Activated naive CD8-positive, alpha-beta T cell treated with anti-CD3 and anti-CD28 coated beads, Interleukin-2, amount 10 ng/mL, durations not matched to agents 7 days and 5 days (primary cell): ENCODE data around the gene RHBDF2. TPM values are rescaled to one million over a fixed set of nuclear protein-coding genes. Genes with fewer than 3 reads are reported as not detected.

Experiments used
- ATAC-seq: fragments of 150-1000 bp; cut with Tn5 transposase; one replicate; pipeline ENCODE4 v1.10.0; 2021; ENCODE audit warnings: low read depth, moderate library complexity
- POLR2A ChIA-PET: fragments of 350-600 bp; sonication (Branson Sonifier 250); formaldehyde crosslinking; loops from one replicate; lab custom pipeline; 2021; ENCODE audit warnings: antibody characterized with exemption; lab: Charles Lee
- DNase-seq: peaks from one replicate; pipeline ENCODE4 v3.0.0; 2021
- H3K27ac Mint-ChIP-seq: one replicate; pipeline ENCODE4 v1.8.0; 2022; ENCODE audit warnings: mild to moderate bottlenecking, mixed read lengths
- H3K27me3 Mint-ChIP-seq: one replicate; pipeline ENCODE4 v1.8.0; 2022; ENCODE audit warnings: mild to moderate bottlenecking, moderate library complexity, mixed read lengths
- H3K36me3 Mint-ChIP-seq: one replicate; pipeline ENCODE4 v1.8.0; 2021; ENCODE audit warnings: mild to moderate bottlenecking, mixed read lengths
- H3K4me1 Mint-ChIP-seq: one replicate; pipeline ENCODE4 v1.8.0; 2021; ENCODE audit warnings: mixed read lengths
- H3K4me3 Mint-ChIP-seq: one replicate; pipeline ENCODE4 v1.8.0; 2022; ENCODE audit warnings: mild to moderate bottlenecking, moderate library complexity, mixed read lengths
- H3K9me3 Mint-ChIP-seq: one replicate; pipeline ENCODE4 v1.8.0; 2021; ENCODE audit warnings: mixed read lengths
- total RNA-seq, 2 experiments: library from RNA; stranded (reverse); gene quantifications; one replicate each; pipeline ENCODE4 v1.2.3, GENCODE V29; 2021

Gene RHBDF2
- total RNA-seq, 2 experiments from 2014 or later, result 65.1 to 67.2 TPM

- Mint-ChIP-seq H3K27ac (peak overlapping the region; percentile 71), H3K9me3 (no peaks in the 10 kb centered on the region), H3K4me3 (peak overlapping the region; percentile 60), H3K4me1 (peaks cover 40% of the 10 kb centered on the region), H3K27me3 (no peaks in the 10 kb centered on the region), H3K36me3 (no peaks in the 10 kb centered on the region)
- ATAC-seq (no peak), DNase-seq (no peak)
- POLR2A ChIA-PET, result interaction anchor here (0.7 to 2.3 kb wide), 4 partner anchors 7 to 147 kb away, joined by 3 to 11 read pairs (median 6); no protein-coding TSS in a partner anchor
Observed at GRCh38 chr17:76497979-76498875, 3.0 kb downstream of the RHBDF2 start.

GRCh38 chr17:76497699-76497978 lies 3.6 kb downstream of the RHBDF2 start:
- Mint-ChIP-seq H3K9me3 (no peaks in the 10 kb centered on the region), H3K4me3 (no peak overlapping the region), H3K36me3 (no peaks in the 10 kb centered on the region), H3K4me1 (peaks cover 46% of the 10 kb centered on the region), H3K27me3 (no peaks in the 10 kb centered on the region), H3K27ac (peak overlapping the region; percentile 30)
- POLR2A ChIA-PET, result interaction anchor here (0.7 to 1.1 kb wide), 2 partner anchors 8 to 147 kb away, joined by 3 to 5 read pairs; no protein-coding TSS in a partner anchor
- ATAC-seq, result no peak
- DNase-seq, result no peak

GRCh38 chr17:76496464-76496863 lies 4.8 kb downstream of the RHBDF2 start:
- ATAC-seq, result no peak
- Mint-ChIP-seq H3K4me1 (peaks cover 47% of the 10 kb centered on the region), H3K4me3 (no peak overlapping the region), H3K27ac (peak overlapping the region; percentile 34), H3K27me3 (no peaks in the 10 kb centered on the region), H3K36me3 (no peaks in the 10 kb centered on the region), H3K9me3 (no peaks in the 10 kb centered on the region)
- DNase-seq, result no peak
- POLR2A ChIA-PET, result no interaction called here

- Mint-ChIP-seq H3K27ac (peak overlapping the region; percentile 30), H3K36me3 (no peaks in the 10 kb centered on the region), H3K4me1 (peaks cover 49% of the 10 kb centered on the region), H3K9me3 (no peaks in the 10 kb centered on the region), H3K27me3 (no peaks in the 10 kb centered on the region), H3K4me3 (no peak overlapping the region)
- ATAC-seq (no peak), DNase-seq (no peak)
- POLR2A ChIA-PET, result no interaction called here
Observed at GRCh38 chr17:76495663-76496400, 5.4 kb downstream of the RHBDF2 start.

GRCh38 chr17:76493505-76494167 lies 7.6 kb downstream of the RHBDF2 start:
- peak; percentile 63 for DNase-seq
- peaks cover 2% of the 10 kb centered on the region for H3K36me3 Mint-ChIP-seq
- POLR2A ChIA-PET, result interaction anchor here (0.6 to 4.9 kb wide), 9 partner anchors 9 to 1755 kb away, joined by 3 to 35 read pairs (median 3); partner anchors contain the start of gene RHBDF2

GRCh38 chr17:76492989-76493501 lies 8.2 kb downstream of the RHBDF2 start:
- DNase-seq, result peak; percentile 61
- no peaks in the 10 kb centered on the region for H3K9me3 Mint-ChIP-seq
- ATAC-seq, result peak; percentile 59
- peak overlapping the region; percentile 86 for H3K4me3 Mint-ChIP-seq
- POLR2A ChIA-PET, result interaction anchor here (0.6 to 4.9 kb wide), 12 partner anchors 9 to 1755 kb away, joined by 3 to 35 read pairs (median 4); partner anchors contain the start of genes PRPSAP1 and RHBDF2
- H3K4me1 Mint-ChIP-seq, result peaks cover 40% of the 10 kb centered on the region
- no peaks in the 10 kb centered on the region for H3K27me3 Mint-ChIP-seq
- H3K27ac Mint-ChIP-seq, result peak overlapping the region; percentile 98
- H3K36me3 Mint-ChIP-seq, result peaks cover 2% of the 10 kb centered on the region

More at GRCh38 chr17:76493505-76494167, 7.6 kb downstream of the RHBDF2 start:
- Mint-ChIP-seq H3K9me3 (no peaks in the 10 kb centered on the region), H3K4me3 (peak overlapping the region; percentile 86), H3K27me3 (no peaks in the 10 kb centered on the region), H3K4me1 (peaks cover 42% of the 10 kb centered on the region), H3K27ac (peak overlapping the region; percentile 98)
- peak; percentile 27 for ATAC-seq

- POLR2A ChIA-PET, result interaction anchor here (0.6 to 4.9 kb wide), 13 partner anchors 7 to 1754 kb away, joined by 3 to 35 read pairs (median 4); partner anchors contain the start of genes PRPSAP1 and RHBDF2
Observed at GRCh38 chr17:76492123-76492988, 8.9 kb downstream of the RHBDF2 start.

GRCh38 chr17:76491271-76492122 lies 9.7 kb downstream of the RHBDF2 start:
- ATAC-seq (peak; percentile 57), DNase-seq (peak; percentile 66)
- Mint-ChIP-seq H3K27ac (peak overlapping the region; percentile 98), H3K36me3 (peaks cover 7% of the 10 kb centered on the region), H3K9me3 (no peaks in the 10 kb centered on the region), H3K27me3 (no peaks in the 10 kb centered on the region), H3K4me3 (peak overlapping the region; percentile 86), H3K4me1 (peaks cover 33% of the 10 kb centered on the region)
- POLR2A ChIA-PET, result interaction anchor here (0.9 to 4.9 kb wide), 9 partner anchors 8 to 138 kb away, joined by 3 to 35 read pairs (median 6); partner anchors contain the start of genes PRPSAP1 and RHBDF2

More at GRCh38 chr17:76492123-76492988, 8.9 kb downstream of the RHBDF2 start:
- peaks cover 39% of the 10 kb centered on the region for H3K4me1 Mint-ChIP-seq
- no peaks in the 10 kb centered on the region for H3K9me3 Mint-ChIP-seq
- peak overlapping the region; percentile 86 for H3K4me3 Mint-ChIP-seq
- H3K36me3 Mint-ChIP-seq, result peaks cover 7% of the 10 kb centered on the region
- no peaks in the 10 kb centered on the region for H3K27me3 Mint-ChIP-seq
- DNase-seq (peak; percentile 65), ATAC-seq (peak; percentile 28)
- peak overlapping the region; percentile 98 for H3K27ac Mint-ChIP-seq

GRCh38 chr17:76490112-76490710 lies 11.0 kb downstream of the RHBDF2 start:
- Mint-ChIP-seq H3K9me3 (no peaks in the 10 kb centered on the region), H3K27ac (peak overlapping the region; percentile 98), H3K4me1 (peaks cover 36% of the 10 kb centered on the region), H3K4me3 (no peak overlapping the region), H3K27me3 (no peaks in the 10 kb centered on the region), H3K36me3 (peaks cover 11% of the 10 kb centered on the region)
- POLR2A ChIA-PET, result interaction anchor here (1.4 to 4.9 kb wide), 5 partner anchors 9 to 38 kb away, joined by 3 to 35 read pairs (median 7); partner anchors contain the start of gene RHBDF2
- DNase-seq, result no peak
- ATAC-seq, result no peak

- Mint-ChIP-seq H3K4me3 (no peak overlapping the region), H3K9me3 (no peaks in the 10 kb centered on the region), H3K27ac (no peak overlapping the region), H3K4me1 (peaks cover 24% of the 10 kb centered on the region), H3K36me3 (peaks cover 17% of the 10 kb centered on the region), H3K27me3 (no peaks in the 10 kb centered on the region)
- no peak for ATAC-seq
- POLR2A ChIA-PET, result interaction anchor here (1.7 kb wide), 1 partner anchor 12 kb away, joined by 4 read pairs; no protein-coding TSS in a partner anchor
- no peak for DNase-seq
Observed at GRCh38 chr17:76487451-76488192, 13.6 kb downstream of the RHBDF2 start.
